HUDEP-2 (cell line): ENCODE measurements around the gene PEX11B.

Experiments used
- DNase-seq, 76 experiments: peaks; one replicate each; lab custom pipeline; 2025; ENCODE audit not compliant: unreplicated experiment in 76 of 76; lab: John Stamatoyannopoulos, UW

Gene PEX11B

DNA sequence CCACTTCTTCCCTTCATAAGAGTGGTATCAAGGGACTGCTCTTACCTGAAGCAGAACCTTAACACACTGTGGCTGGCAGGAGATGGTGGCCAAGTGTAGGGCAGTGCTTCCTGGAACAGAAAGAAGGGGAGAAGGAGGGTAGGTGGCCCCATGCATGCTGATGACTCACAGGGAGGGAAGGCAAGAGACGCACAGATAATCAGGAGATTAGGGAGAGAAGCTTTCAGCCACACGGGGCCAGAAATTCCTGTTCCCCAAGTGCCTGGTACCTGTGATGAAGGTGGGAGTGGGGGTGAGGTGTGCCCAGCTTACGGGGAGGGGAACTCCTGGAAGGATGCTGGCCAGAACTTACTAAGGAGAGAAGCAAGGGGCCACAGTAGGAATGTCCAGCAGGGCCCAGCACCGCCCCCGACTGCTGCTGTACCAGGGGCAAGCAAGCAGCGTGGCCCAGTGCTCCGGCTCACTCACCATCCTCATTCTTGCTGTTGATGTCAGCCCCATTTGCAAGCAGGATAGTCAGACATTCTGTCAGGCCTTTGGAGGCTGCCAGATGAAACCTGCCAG is 40.5 kb downstream of the PEX11B start:
- DNase-seq, result peak in 35 of 76 experiments; percentile 2 to 57 (median 18)

GRCh38 chr1:145874646-145875045 is 43.9 kb downstream of the PEX11B start:
- no peak for DNase-seq

DNA sequence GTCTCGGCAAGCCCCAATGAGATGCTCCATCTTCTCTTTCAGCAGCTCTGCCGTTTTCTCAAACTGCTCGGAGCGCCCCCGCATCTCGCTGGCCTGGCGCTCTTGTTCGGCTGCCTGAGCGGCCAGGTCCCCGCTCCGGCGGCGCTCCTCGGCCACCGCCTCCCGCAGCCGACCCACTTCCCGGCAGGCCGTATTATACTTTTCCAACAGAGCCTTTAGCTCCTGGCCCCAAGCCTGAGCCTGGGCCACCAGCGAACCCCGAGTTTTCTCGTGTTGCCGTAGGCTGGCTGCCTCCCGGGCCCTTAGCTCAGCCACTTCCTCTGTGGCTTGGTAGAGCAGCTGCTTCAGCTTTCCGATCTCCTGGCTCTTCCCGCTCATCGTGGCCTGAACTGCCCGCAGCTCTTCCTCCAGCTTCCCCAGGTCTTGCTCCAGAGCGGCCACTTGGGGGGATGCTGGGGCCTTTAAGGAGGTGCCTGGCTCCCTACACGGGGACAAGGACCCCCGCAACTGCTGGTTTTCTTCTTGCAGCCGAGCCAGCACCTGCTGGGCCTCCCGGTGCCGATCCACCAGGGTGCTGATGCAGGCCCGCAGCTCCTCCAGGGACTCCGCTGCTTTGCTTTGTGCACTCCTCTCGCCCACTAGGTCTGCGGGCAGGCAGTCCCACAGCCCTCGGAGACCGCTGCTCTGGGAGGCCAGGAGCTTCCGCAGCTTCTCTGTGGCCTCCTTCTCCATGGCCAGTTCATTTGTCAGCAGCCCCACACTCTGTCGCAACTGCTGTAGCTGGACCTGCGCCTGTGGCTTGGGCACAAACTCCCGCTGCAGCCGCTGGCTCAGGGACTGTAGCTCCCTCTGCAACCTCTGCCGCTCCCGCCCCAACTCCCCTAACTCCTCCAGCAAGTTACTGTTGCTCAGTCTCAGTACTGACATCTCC is 46.3 kb downstream of the PEX11B start:
- no peak for DNase-seq

DNA sequence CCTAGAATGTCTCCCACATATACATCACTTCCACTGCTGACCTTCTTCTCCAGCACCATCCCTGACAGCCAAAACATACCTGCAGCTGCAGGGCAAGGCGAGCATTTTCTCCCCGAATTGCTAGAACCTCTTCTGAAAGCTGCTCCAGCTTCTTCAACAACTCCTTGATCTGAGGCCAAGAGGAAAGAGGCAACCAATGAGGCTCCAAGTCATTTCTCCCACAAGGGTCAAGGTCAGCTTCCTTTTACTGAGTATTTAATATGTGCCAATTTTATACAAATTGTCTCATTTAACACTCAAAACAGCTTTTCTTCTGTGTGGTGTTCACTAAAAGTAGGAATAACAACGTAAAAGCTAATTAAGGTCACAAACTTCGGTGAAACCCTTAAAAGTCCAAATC is 50.3 kb downstream of the PEX11B start:
- DNase-seq, result no peak

- no peak for DNase-seq
Measured at GRCh38 chr1:145863282-145864018, 55.1 kb downstream of the PEX11B start.
